SU-DHL-6 (cell line): ENCODE data around the gene C11orf68.

ENCODE experiments used
- H2AFZ ChIP-seq: fragments of 200-600 bp; sonication (generic); 2 replicates; pipeline ENCODE4 v1.6.1; 2014; ENCODE audit warnings: low read depth, mild to moderate bottlenecking, moderate library complexity, mixed read lengths, antibody characterized with exemption, low read length; ENCODE audit not compliant: severe bottlenecking
- H3F3A ChIP-seq: fragments of 200-600 bp; shearing (Covaris generic); 2 replicates; pipeline ENCODE4 v1.6.0; 2016; ENCODE audit warnings: antibody characterized with exemption, mild to moderate bottlenecking; ENCODE audit not compliant: insufficient read depth
- H3K27ac ChIP-seq: fragments of 200-600 bp; sonication (generic); 2 replicates; pipeline ENCODE4 v1.5.1; 2016; ENCODE audit warnings: low read depth, mild to moderate bottlenecking, low read length, moderate library complexity, mixed read lengths
- H3K27me3 ChIP-seq: fragments of 200-600 bp; sonication (generic), shearing (Covaris generic); 2 replicates; pipeline ENCODE4 v1.6.0; 2014; ENCODE audit warnings: mild to moderate bottlenecking, low read length
- H3K36me3 ChIP-seq: fragments of 200-600 bp; sonication (generic); 2 replicates; pipeline ENCODE4 v1.6.1; 2014; ENCODE audit warnings: mild to moderate bottlenecking, low read length, mixed read lengths
- H3K4me2 ChIP-seq: fragments of 300-600, 200-600 bp; shearing (Covaris generic), sonication (generic); 2 replicates; pipeline ENCODE4 v1.6.0; 2014; ENCODE audit warnings: low read length, low read depth, mild to moderate bottlenecking; ENCODE audit not compliant: poor library complexity, severe bottlenecking
- H3K4me3 ChIP-seq: fragments of 200-600 bp; sonication (generic); 2 replicates; pipeline ENCODE4 v1.5.1; 2014; ENCODE audit warnings: antibody characterized with exemption, low read length, mild to moderate bottlenecking, mixed read lengths; ENCODE audit not compliant: insufficient read depth, poor library complexity, severe bottlenecking
- H3K79me2 ChIP-seq: fragments of 200-600 bp; sonication (generic); 2 replicates; pipeline ENCODE4 v1.6.1; 2014; ENCODE audit warnings: mild to moderate bottlenecking, low read length, moderate library complexity; ENCODE audit not compliant: insufficient read depth
- H3K9ac ChIP-seq: fragments of 200-600 bp; sonication (generic); 2 replicates; pipeline ENCODE4 v1.7.0; 2014; ENCODE audit warnings: mild to moderate bottlenecking, low read length
- H3K9me2 ChIP-seq: fragments of 200-600 bp; sonication (generic); replicated peaks from 2 replicates; pipeline ENCODE4 v1.6.1; 2014; ENCODE audit warnings: low read length; ENCODE audit not compliant: insufficient read depth
- H3K9me3 ChIP-seq: fragments of 200-600 bp; sonication (generic); 2 replicates; pipeline ENCODE4 v1.6.1; 2014; ENCODE audit warnings: low read length, mixed read lengths; ENCODE audit not compliant: insufficient read depth
- H4K20me1 ChIP-seq: fragments of 200-600 bp; sonication (generic); 2 replicates; pipeline ENCODE4 v1.6.1; 2014; ENCODE audit warnings: low read depth, mild to moderate bottlenecking, antibody characterized with exemption, low read length, moderate library complexity, mixed read lengths
- CTCF ChIP-seq: fragments of 200-600 bp; sonication (generic); IDR thresholded peaks from one replicate; pipeline ENCODE4 v1.5.1; 2017; ENCODE audit warnings: antibody characterized with exemption, mild to moderate bottlenecking, low read length, moderate library complexity; ENCODE audit not compliant: insufficient read depth, poor library complexity, severe bottlenecking
- EZH2phosphoT487 ChIP-seq: fragments of 200-600 bp; sonication (generic), shearing (Covaris generic); conservative IDR thresholded peaks from 2 replicates; pipeline ENCODE4 v1.6.1; 2018; ENCODE audit warnings: mild to moderate bottlenecking, antibody characterized with exemption, low read length, moderate library complexity, mixed read lengths

Gene C11orf68

GRCh38 chr11:65883786-65884715 lies 34.8 kb downstream of the C11orf68 start:
- no peaks in the 10 kb centered on the region for H3K9me2 ChIP-seq
- 0 out of 2 replicates have a peak, but pooled peaks cover 6% of the 10 kb centered on the region for H3K79me2 ChIP-seq
- H3K9ac ChIP-seq, result no peak overlapping the region
- no peak overlapping the region for H3K27ac ChIP-seq
- H3K4me3 ChIP-seq, result no peak overlapping the region
- peaks cover 12% of the 10 kb centered on the region for H3F3A ChIP-seq
- TF ChIP-seq EZH2phosphoT487, result no peak
- TF ChIP-seq CTCF, result no peak
- H3K9me3 ChIP-seq, result no peaks in the 10 kb centered on the region
- no peaks in the 10 kb centered on the region for H3K27me3 ChIP-seq
- H3K4me2 ChIP-seq, result no peak overlapping the region
- no peak overlapping the region for H2AFZ ChIP-seq
- H4K20me1 ChIP-seq, result no peaks in the 10 kb centered on the region
- no peaks in the 10 kb centered on the region for H3K36me3 ChIP-seq

GRCh38 chr11:65883058-65883761 lies 35.7 kb downstream of the C11orf68 start:
- H3K27me3 ChIP-seq, result no peaks in the 10 kb centered on the region
- 0 out of 2 replicates have a peak, but pooled peaks cover 7% of the 10 kb centered on the region for H3F3A ChIP-seq
- no peak overlapping the region for H3K4me3 ChIP-seq
- H3K79me2 ChIP-seq, result 0 out of 2 replicates have a peak, but pooled peaks cover 6% of the 10 kb centered on the region
- no peaks in the 10 kb centered on the region for H4K20me1 ChIP-seq
- TF ChIP-seq EZH2phosphoT487, result no peak
- no peak for TF ChIP-seq CTCF
- no peak overlapping the region for H3K4me2 ChIP-seq
- H3K9me3 ChIP-seq, result no peaks in the 10 kb centered on the region
- H3K27ac ChIP-seq, result no peak overlapping the region
- no peak overlapping the region for H3K9ac ChIP-seq
- no peaks in the 10 kb centered on the region for H3K9me2 ChIP-seq
- H2AFZ ChIP-seq, result no peak overlapping the region
- no peaks in the 10 kb centered on the region for H3K36me3 ChIP-seq

GRCh38 chr11:65882120-65883057 lies 36.5 kb downstream of the C11orf68 start:
- no peak overlapping the region for H3K4me2 ChIP-seq
- H3K27me3 ChIP-seq, result no peaks in the 10 kb centered on the region
- no peaks in the 10 kb centered on the region for H3K36me3 ChIP-seq
- H4K20me1 ChIP-seq, result no peaks in the 10 kb centered on the region
- no peak for TF ChIP-seq EZH2phosphoT487
- H3K27ac ChIP-seq, result no peak overlapping the region
- no peaks in the 10 kb centered on the region for H3K9me2 ChIP-seq
- H3K9me3 ChIP-seq, result no peaks in the 10 kb centered on the region
- H3K79me2 ChIP-seq, result no peaks in the 10 kb centered on the region
- H3F3A ChIP-seq, result 0 out of 2 replicates have a peak, but pooled peaks cover 7% of the 10 kb centered on the region
- no peak overlapping the region for H3K4me3 ChIP-seq
- H2AFZ ChIP-seq, result no peak overlapping the region
- no peak overlapping the region for H3K9ac ChIP-seq
